Mammary epithelial cell (primary cell): ENCODE results near the gene ANKRD39.

ENCODE experiments used
- EZH2 ChIP-seq: IDR thresholded peaks from 2 replicates; pipeline ENCODE4 v1.6.1; 2012; ENCODE audit warnings: low read length, inconsistent platforms, borderline replicate concordance
- TF ChIP-seq, protein P1 (sequence below), 2 donors: IDR thresholded peaks in 1 of 2; conservative IDR thresholded peaks in 1 of 2; 2 replicates each; pipeline ENCODE4 v1.5.1; 2011 to 2012; ENCODE audit warnings: inconsistent platforms in 2 of 2, low read length in 2 of 2, mild to moderate bottlenecking in 2 of 2, control low read depth in 1 of 2, low read depth in 1 of 2; ENCODE audit not compliant: insufficient read depth in 1 of 2; ENCODE audit errors: extremely low read depth in 1 of 2

DNA sequence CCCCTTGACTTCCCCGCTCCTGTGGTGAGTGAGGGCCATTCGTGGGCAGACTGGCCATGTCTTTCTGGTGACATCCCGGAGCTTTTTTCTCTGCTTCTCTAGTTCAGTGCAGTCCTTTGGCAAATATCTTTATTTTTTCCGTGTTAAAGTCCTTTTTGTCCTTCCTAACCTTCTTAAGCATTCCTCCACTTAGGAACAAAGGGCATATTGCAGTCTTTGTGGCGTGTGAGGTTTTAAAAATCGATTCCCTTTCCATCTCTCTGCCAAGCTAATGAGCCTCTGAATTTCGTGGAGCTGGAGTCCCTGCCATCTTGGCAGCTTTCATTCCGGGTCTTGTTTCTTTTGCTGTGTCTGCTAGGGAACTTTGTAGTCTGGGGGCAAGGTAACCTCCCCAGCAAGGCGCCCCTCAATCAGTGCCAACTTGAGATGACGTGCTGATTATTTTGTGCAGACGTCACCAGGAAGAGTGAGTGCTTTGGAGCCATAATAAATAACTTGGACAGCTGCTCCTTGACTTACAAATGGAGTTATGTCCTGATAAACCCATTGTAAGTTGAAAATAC is 36.6 kb downstream of the ANKRD39 start:
- TF ChIP-seq, protein P1, sequence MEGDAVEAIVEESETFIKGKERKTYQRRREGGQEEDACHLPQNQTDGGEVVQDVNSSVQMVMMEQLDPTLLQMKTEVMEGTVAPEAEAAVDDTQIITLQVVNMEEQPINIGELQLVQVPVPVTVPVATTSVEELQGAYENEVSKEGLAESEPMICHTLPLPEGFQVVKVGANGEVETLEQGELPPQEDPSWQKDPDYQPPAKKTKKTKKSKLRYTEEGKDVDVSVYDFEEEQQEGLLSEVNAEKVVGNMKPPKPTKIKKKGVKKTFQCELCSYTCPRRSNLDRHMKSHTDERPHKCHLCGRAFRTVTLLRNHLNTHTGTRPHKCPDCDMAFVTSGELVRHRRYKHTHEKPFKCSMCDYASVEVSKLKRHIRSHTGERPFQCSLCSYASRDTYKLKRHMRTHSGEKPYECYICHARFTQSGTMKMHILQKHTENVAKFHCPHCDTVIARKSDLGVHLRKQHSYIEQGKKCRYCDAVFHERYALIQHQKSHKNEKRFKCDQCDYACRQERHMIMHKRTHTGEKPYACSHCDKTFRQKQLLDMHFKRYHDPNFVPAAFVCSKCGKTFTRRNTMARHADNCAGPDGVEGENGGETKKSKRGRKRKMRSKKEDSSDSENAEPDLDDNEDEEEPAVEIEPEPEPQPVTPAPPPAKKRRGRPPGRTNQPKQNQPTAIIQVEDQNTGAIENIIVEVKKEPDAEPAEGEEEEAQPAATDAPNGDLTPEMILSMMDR (conservative IDR thresholded peaks at IDR 0.05 in 1 of 2, IDR thresholded peaks at IDR 0.05 in 1 of 2; ENCODE audit: extremely low read depth in 1 of 2, insufficient read depth in 1 of 2, low read depth in 1 of 2, low read length in 2 of 2) = no peak
- TF ChIP-seq EZH2 = no peak
